ENCODE results near the gene C2orf49.

DNA sequence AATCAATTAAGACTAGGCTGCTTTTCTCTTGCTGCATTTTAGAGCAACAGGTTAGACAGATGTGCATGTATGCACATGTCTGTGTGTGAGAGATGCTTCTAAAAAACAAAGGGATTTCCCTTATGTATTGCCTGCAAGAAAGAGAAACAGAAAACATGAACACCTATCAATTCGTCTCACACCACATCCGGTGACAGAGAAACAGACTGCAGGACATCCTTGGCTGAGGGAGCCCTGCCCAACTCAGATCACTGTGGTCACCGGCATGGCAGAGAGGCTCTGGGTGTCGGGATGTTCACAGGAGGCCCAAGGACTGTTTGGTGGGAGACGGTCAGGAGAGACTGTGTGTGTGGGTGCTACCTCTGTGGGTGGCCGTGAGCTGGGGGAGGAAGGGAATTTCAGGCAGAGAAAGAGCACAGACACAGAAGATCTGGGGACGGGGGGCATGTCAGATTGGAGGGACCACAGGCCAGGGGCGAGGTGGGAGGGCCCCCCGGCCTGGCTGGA lies 36.6 kb downstream of the C2orf49 start:
- peak; percentile 55; the same call in 1 of the 2 replicates for TF ChIP-seq TAF1 (IDR thresholded peaks at IDR 0.05; ENCODE audit: borderline replicate concordance, low read depth, low read length)
- peak; percentile 74 for TF ChIP-seq POLR2AphosphoS5 (IDR thresholded peaks at IDR 0.05; ENCODE audit: low read depth, low read length)
- TF ChIP-seq POLR2A (IDR thresholded peaks at IDR 0.05; ENCODE audit: low read depth, low read length): peak; percentile 79

All from GM12892 (cell line).